K562 (cell line): ENCODE data around the gene UBE2S. TPM values are rescaled to one million over a fixed set of nuclear protein-coding genes. Genes with fewer than 3 reads are reported as not detected.

Experiments
- ATAC-seq: fragments of 200-7000 bp; cut with Tn5 transposase; 3 replicates; pipeline ENCODE4 v1.9.1; 2020; ENCODE audit warnings: moderate library complexity
- BruUV-seq: library from RNA; stranded (reverse); fragments of 400-500 nt; replicated peaks from 2 replicates; lab custom pipeline; 2021; lab: Mats Ljungman, UMichigan
- CTCF ChIA-PET: fragments of 300-600 bp; formaldehyde crosslinking; extraction: SDS; loops from one replicate; lab custom pipeline; 2021; ENCODE audit warnings: low intra/inter-chr PET ratio; lab: Yijun Ruan, JAX
- POLR2A ChIA-PET: fragments of 300-600, 350-650 bp; sonication (Branson Sonifier 250); formaldehyde crosslinking; extraction: SDS; loops from one replicate; lab custom pipeline; 2021; ENCODE audit warnings: antibody characterized with exemption, inconsistent platforms; lab: Yijun Ruan, JAX
- DNase-seq, 4 experiments: peaks; one replicate each; pipeline versions ENCODE4 v3.0.0 to v3.0.0-alpha.2; 2011 to 2018; ENCODE audit warnings: low spot score in 3 of 4, mixed read lengths in 3 of 4; ENCODE audit errors: extremely low read depth in 1 of 4
- FAIRE-seq: peaks from 2 replicates; lab custom pipeline; 2011; peaks lifted over from hg19 to GRCh38; lab: Jason Lieb, UNC
- H2AFZ ChIP-seq: 2 replicates; pipeline ENCODE4 v1.6.0; 2011; ENCODE audit warnings: low read depth, low read length, control low read depth, inconsistent platforms
- H3K27ac ChIP-seq: fragments of 200-600 bp; 3 replicates; pipeline ENCODE4 v1.8.0; 2011; ENCODE audit warnings: low read depth, mild to moderate bottlenecking, control low read depth, inconsistent platforms, low read length, moderate library complexity, mixed read lengths; ENCODE audit errors: extremely low read depth
- H3K27me3 ChIP-seq, 2 experiments: fragments of 300-600 bp in 1 of 2; 2 replicates in 1 of 2; 3 replicates in 1 of 2; pipeline versions ENCODE4 v1.6.0 to v1.8.0; 2011; ENCODE audit warnings: inconsistent platforms in 2 of 2, low read length in 2 of 2, mild to moderate bottlenecking in 1 of 2, mixed read lengths in 1 of 2, moderate library complexity in 1 of 2; ENCODE audit not compliant: control insufficient read depth in 2 of 2, insufficient read depth in 2 of 2
- H3K36me3 ChIP-seq: fragments of 300-600 bp; 3 replicates; pipeline ENCODE4 v1.8.0; 2011; ENCODE audit warnings: mild to moderate bottlenecking, low read length, inconsistent platforms; ENCODE audit not compliant: control insufficient read depth, insufficient read depth
- H3K4me1 ChIP-seq, 2 experiments: fragments of 200-600 bp in 1 of 2; replicated peaks in 1 of 2; 2 replicates in 1 of 2; 3 replicates in 1 of 2; pipeline versions ENCODE4 v1.5.1 to v1.8.0; 2011; ENCODE audit warnings: inconsistent platforms in 2 of 2, low read length in 2 of 2, mild to moderate bottlenecking in 1 of 2, mixed read lengths in 1 of 2, moderate library complexity in 1 of 2; ENCODE audit not compliant: control insufficient read depth in 2 of 2, insufficient read depth in 2 of 2
- H3K4me2 ChIP-seq: 2 replicates; pipeline ENCODE4 v1.6.1; 2011; ENCODE audit warnings: low read length, control low read depth, inconsistent platforms, mixed read lengths; ENCODE audit not compliant: insufficient read depth
- H3K4me3 ChIP-seq: fragments of 200-600 bp; sonication (generic), shearing (Covaris generic); 2 replicates; pipeline ENCODE4 v1.5.1; 2016; ENCODE audit warnings: control low read depth, inconsistent platforms
- H3K79me2 ChIP-seq: fragments of 200-600 bp; 3 replicates; pipeline ENCODE4 v1.8.0; 2011; ENCODE audit warnings: low read length, inconsistent platforms; ENCODE audit not compliant: control insufficient read depth, insufficient read depth
- H3K9ac ChIP-seq, 2 experiments: 2 replicates each; pipeline versions ENCODE4 v1.6.0 to v1.6.1; 2011; ENCODE audit warnings: low read depth in 2 of 2, low read length in 2 of 2, control low read depth in 1 of 2, inconsistent platforms in 1 of 2, mild to moderate bottlenecking in 1 of 2, mixed read lengths in 1 of 2; ENCODE audit not compliant: insufficient read depth in 1 of 2
- H3K9me1 ChIP-seq: one replicate; pipeline ENCODE4 v1.6.0; 2011; ENCODE audit warnings: inconsistent platforms, mild to moderate bottlenecking, low read length, moderate library complexity; ENCODE audit not compliant: control insufficient read depth, insufficient read depth
- H3K9me3 ChIP-seq: replicated peaks from 2 replicates; pipeline ENCODE4 v1.5.1; 2011; ENCODE audit warnings: low read depth, low read length, inconsistent platforms; ENCODE audit not compliant: control insufficient read depth, insufficient read depth
- H4K20me1 ChIP-seq: replicated peaks from 2 replicates; pipeline ENCODE4 v1.6.1; 2011; ENCODE audit warnings: low read length, inconsistent platforms, mixed read lengths; ENCODE audit not compliant: control insufficient read depth, insufficient read depth
- CAMTA2 ChIP-seq: fragments of 250-450 bp; sonication (Bioruptor Pico); conservative IDR thresholded peaks from 2 replicates; pipeline ENCODE4 v1.5.1; 2022
- E2F4 ChIP-seq: sonication (generic); formaldehyde crosslinking; IDR thresholded peaks from 2 replicates; pipeline ENCODE4 v1.8.0; 2022; ENCODE audit warnings: mild to moderate bottlenecking, low read depth, missing genetic modification reagents
- POLR2G ChIP-seq: fragments of 200-400 bp; formaldehyde crosslinking; IDR thresholded peaks from 2 replicates; pipeline ENCODE4 v1.6.1; 2017; ENCODE audit warnings: low read depth, mild to moderate bottlenecking, antibody characterized with exemption, low read length, moderate library complexity
- RREB1 ChIP-seq: fragments of 250-450 bp; sonication (Bioruptor Pico); IDR thresholded peaks from 2 replicates; pipeline ENCODE4 v1.4.0; 2020
- SNIP1 ChIP-seq: fragments of 450-650 bp; IDR thresholded peaks from 2 replicates; pipeline ENCODE4 v1.7.1; 2017; ENCODE audit warnings: low read depth, mild to moderate bottlenecking
- SOX6 ChIP-seq: fragments of 450-650 bp; IDR thresholded peaks from 2 replicates; pipeline ENCODE4 v1.6.1; 2014; ENCODE audit warnings: mild to moderate bottlenecking
- ZBTB33 ChIP-seq: sonication (generic); formaldehyde crosslinking; IDR thresholded peaks from 2 replicates; pipeline ENCODE4 v1.8.1; 2023; ENCODE audit warnings: mild to moderate bottlenecking, missing genetic modification reagents
- WGBS: fragments of 100-300 bp; shearing (Covaris generic); methylation state at CpG from one replicate; pipeline ENCODE4 v1.1.6; 2016; ENCODE audit warnings: low coverage, mixed read lengths; ENCODE audit not compliant: insufficient coverage; ENCODE audit errors: missing lambda C conversion rate; 5-methylcytosine and 5-hydroxymethylcytosine counted together
- in situ Hi-C: fragments of 300-500 bp; cut with MboI; formaldehyde crosslinking; loops from 4 replicates; pipeline ENCODE4 v1.15.0; 2018; ENCODE audit warnings: inconsistent platforms, mixed read lengths
- intact Hi-C: fragments of 100-400 bp; cut with micrococcal nuclease; formaldehyde crosslinking; loops from 2 replicates; pipeline ENCODE4 v1.14.2; 2022
- polyA plus RNA-seq, 8 experiments: library from polyadenylated mRNA; depleted of rRNA in 4 of 8; stranded (reverse) in 5 of 8; unstranded in 3 of 8; fragments of >200 nt; fragmentation: Nextera tagmentation in 2 of 8; fragmentation: Illumina TruSeq in 1 of 8; extraction: Ambion mirVana in 2 of 8; extraction: Trizol in 1 of 8; gene quantifications; 2 replicates each; pipeline versions ENCODE4 v1.2.1 to v1.2.3, GENCODE V29; 2011 to 2014; ENCODE audit warnings: inconsistent platforms in 1 of 8, missing spikeins in 1 of 8
- total RNA-seq, 7 experiments: library from RNA; depleted of rRNA in 6 of 7; stranded (reverse); fragments of >200 nt in 6 of 7; fragmentation: Illumina TruSeq in 2 of 7; extraction: Trizol in 2 of 7; gene quantifications; 2 replicates each; pipeline versions ENCODE4 v1.2.1 to v1.2.3, GENCODE V29; 2011 to 2021; ENCODE audit warnings: low replicate concordance in 1 of 7

The UBE2S gene
- total and polyA plus RNA-seq, 9 of the 15 experiments (the other 6 are each of a cell fraction or from before 2014, with no cell fraction given), result 1.5 to 1,305 (median 157) TPM

- FAIRE-seq, result no peak
- ChIA-PET POLR2A (interaction anchor here (0.6 to 1.0 kb wide), 3 partner anchors 9 to 118 kb away, joined by 3 to 4 read pairs (median 3); no protein-coding TSS in a partner anchor), CTCF (no interaction called here)
Measured at GRCh38 chr19:55377356-55378131, 30.0 kb downstream of the UBE2S start.

More at GRCh38 chr19:55377356-55378131, 30.0 kb downstream of the UBE2S start:
- in situ Hi-C loops (no loop called here), intact Hi-C loops (no loop called here)
- ATAC-seq (no peak; the same call in 2 of the 3 replicates), DNase-seq (no peak)
- H3K36me3 ChIP-seq, result no peaks in the 10 kb centered on the region
- peak overlapping the region in 1 of 2 experiments; percentile 55; a peak in 1 of 4 replicates for H3K9ac ChIP-seq
- no peak overlapping the region for H3K27ac ChIP-seq
- H3K9me1 ChIP-seq, result no peaks in the 10 kb centered on the region
- TF ChIP-seq ZBTB33, result peak; percentile 81
- TF ChIP-seq SOX6, result no peak
- no peak for TF ChIP-seq SNIP1
- no peak for TF ChIP-seq E2F4 (CRISPR knock-in tag)
- no peak for TF ChIP-seq CAMTA2
- TF ChIP-seq RREB1 (CRISPR knock-in tag), result no peak
- TF ChIP-seq POLR2G, result peak; percentile 54; the same call in 1 of the 2 replicates
- WGBS, result 37% methylated on average over 41 of the region's 43 CpGs
- H3K4me2 ChIP-seq, result no peak overlapping the region
- peaks cover 6% of the 10 kb centered on the region; the same call in 2 of the 3 replicates for H3K79me2 ChIP-seq
- H3K27me3 ChIP-seq, result no peaks in the 10 kb centered on the region
- peaks cover 15 to 53% of the 10 kb centered on the region in 2 experiments; a peak in 4 of 5 replicates for H3K4me1 ChIP-seq
- H4K20me1 ChIP-seq, result no peaks in the 10 kb centered on the region
- no peak overlapping the region for H3K4me3 ChIP-seq
- BruUV-seq, result no TSS peak
- no peak overlapping the region for H2AFZ ChIP-seq
- H3K9me3 ChIP-seq, result no peaks in the 10 kb centered on the region; the same call in 1 of the 2 replicates
